Measurements from ENCODE around the gene SERPINA9.

The SERPINA9 gene, protein sequence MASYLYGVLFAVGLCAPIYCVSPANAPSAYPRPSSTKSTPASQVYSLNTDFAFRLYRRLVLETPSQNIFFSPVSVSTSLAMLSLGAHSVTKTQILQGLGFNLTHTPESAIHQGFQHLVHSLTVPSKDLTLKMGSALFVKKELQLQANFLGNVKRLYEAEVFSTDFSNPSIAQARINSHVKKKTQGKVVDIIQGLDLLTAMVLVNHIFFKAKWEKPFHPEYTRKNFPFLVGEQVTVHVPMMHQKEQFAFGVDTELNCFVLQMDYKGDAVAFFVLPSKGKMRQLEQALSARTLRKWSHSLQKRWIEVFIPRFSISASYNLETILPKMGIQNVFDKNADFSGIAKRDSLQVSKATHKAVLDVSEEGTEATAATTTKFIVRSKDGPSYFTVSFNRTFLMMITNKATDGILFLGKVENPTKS

DNA sequence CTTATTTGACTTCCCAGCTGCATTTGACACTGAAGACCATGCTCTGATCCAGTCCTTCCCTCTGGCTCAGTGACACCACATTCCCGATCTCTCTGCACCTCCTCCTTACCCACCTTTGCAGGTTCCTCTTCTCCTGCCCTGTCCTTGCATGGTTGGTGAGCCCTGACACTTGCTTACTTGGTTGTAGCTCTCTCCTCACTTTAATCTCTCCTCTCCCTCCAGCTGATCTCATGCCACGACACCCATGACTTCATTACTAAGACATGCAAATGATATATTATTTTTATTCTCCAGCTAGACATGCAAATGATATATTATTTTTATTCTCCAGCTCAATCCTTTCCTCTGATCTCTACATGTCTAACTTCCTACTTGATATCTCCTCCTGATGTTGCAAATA is at the start of gene SERPINA9:
TSS of gene SERPINA9 (minus strand) at position 175 of the 400 bp plus-strand sequence. CDS start 6,357 bp downstream, outside the sequence.
- TF ChIP-seq GATA3 (IDR thresholded peaks at IDR 0.05; ENCODE audit: low read depth, low read length) (no peak), GATA2 (IDR thresholded peaks at IDR 0.05; ENCODE audit: low read depth, low read length) (no peak)

DNA sequence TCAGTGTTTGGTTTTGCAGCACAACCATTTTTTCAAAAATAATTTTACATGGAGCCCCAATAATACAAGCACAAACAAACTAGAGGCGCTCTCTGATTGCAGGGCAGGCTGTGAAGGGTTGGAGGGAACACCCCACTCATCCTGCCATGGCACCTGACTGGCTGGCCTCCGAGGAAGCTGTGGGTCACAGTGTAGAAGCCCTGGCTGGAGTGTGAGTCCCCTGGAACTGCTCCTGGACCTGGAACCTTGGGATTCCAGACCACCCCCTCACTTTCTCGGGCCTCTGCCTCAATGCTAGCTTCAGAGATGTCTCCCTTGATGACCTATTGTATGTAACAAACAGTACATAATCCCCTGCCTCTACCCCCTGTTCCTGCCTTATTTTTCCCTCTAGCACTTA is 48.1 kb upstream of the SERPINA9 start:
- no peak for TF ChIP-seq GATA2 (IDR thresholded peaks at IDR 0.05; ENCODE audit: low read depth, low read length)
- no peak for TF ChIP-seq GATA3 (IDR thresholded peaks at IDR 0.05; ENCODE audit: low read depth, low read length)

DNA sequence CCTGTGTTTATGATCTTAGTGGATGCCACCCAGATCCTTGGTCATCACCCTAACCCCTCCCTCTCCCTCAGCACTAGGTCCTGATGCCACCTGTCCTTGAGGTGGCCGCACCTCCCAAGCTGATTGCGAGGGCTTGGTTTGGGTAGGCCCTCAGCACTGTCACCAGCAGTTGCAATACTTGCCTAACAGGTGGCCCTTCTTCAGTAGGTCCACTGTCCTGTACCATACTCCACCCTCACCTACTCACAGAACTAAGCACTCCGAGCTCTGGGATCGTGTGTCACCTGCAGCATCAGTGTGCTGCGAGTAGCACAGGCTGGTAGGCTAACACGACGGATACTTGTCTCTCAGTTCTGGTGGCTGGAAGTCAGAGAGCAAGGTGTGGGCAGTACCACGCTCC is 47.3 kb upstream of the SERPINA9 start:
- TF ChIP-seq GATA2 (IDR thresholded peaks at IDR 0.05; ENCODE audit: low read depth, low read length), result no peak

DNA sequence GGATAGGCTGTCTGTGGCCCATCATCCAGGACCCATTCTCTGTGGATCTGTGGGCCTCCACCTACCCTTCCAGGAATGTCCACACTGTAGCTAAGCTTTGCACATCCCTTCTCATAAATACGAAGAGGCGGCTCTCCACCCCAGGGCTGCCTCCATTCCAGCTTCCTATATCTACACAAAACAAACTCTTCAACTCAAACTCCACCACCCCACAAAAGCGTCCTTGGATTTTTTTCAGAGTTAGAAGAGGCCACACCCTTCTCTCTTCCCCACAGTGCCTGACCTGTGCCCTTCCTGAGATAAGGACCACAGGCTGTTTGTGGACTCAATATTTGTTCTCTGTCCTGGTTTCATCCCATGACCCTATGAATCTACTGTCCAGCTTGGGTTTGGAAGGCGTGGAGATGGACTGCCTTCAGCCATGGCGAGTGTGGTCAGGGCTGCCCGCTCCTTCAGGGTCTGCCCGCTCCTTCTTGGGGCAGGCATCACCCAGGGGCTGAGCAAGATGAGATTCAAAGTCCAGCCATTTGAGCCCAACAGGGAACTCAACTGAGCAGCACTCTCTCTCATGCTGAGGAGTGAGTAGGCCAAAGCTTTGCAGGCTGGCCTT is 46.2 kb upstream of the SERPINA9 start:
- no peak for TF ChIP-seq GATA2 (IDR thresholded peaks at IDR 0.05; ENCODE audit: low read depth, low read length)
- no peak for TF ChIP-seq GATA3 (IDR thresholded peaks at IDR 0.05; ENCODE audit: low read depth, low read length)

DNA sequence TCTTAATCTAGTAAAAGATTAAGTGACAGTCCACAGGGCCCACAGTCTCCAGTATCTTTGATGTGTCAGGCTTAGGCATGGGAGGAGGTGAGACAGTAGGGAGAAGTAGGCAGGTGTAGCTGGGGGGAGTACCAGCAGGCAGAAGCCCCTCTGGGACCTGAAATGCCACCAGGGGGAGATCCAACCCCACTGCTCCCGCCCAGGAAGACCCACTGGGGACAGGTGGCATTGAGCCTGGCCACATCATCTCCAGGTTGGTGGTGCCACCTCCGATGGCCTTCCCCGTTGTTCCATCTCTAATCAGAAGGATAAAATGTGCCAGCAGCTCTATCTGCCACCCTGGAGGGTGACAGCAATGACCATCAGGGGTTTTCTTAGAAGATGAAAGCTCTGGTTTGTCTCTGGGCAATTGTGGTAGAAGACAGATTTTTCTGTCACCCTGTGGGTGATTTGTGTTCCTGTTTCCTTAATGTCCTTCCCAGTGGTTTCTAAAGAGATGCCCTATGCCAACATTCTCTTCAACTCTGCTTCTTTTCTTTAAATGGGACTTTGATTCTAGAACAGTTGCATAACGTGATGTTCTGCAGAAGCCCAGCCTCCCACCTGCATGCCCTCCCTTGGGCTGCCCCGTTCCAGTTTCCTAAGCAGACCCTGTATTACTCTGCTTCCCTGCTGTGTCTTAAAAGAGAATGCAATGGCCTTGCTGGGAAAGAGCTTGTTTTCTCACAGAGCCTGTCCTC is 45.5 kb upstream of the SERPINA9 start:
- TF ChIP-seq GATA2 (IDR thresholded peaks at IDR 0.05; ENCODE audit: low read depth, low read length) (no peak), GATA3 (IDR thresholded peaks at IDR 0.05; ENCODE audit: low read depth, low read length) (no peak)

DNA sequence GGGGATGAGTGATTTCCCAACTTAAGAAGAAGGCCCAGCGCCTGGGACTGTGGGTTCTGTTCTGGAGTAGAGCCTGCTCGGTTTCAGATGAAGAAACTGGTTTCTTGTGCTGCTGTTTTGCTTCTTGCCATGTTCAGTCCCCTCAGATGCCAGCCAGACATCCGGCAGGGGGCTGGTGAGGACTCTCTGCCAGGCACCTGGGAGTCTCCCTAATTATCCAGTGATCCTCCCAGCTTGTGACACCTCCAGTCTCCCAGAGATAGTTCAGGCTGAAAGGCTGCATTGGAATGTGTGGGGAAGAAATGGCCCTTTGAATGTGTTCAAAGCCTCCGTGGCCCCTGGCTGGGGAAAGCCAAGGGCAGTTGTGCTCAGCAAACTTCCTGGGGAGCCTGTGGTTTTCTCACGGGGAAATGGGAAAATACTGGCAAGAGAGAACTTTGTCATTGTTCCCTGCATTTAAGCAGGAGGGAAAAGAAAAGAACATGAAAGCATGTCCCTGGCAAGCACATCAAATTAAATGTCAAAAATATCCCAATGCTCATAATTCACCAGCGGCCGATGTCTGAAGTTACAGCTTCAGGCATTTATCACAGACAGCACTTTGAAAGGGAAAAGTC is 41.8 kb upstream of the SERPINA9 start:
- TF ChIP-seq GATA3 (IDR thresholded peaks at IDR 0.05; ENCODE audit: low read depth, low read length) (no peak), GATA2 (IDR thresholded peaks at IDR 0.05; ENCODE audit: low read depth, low read length) (no peak)

DNA sequence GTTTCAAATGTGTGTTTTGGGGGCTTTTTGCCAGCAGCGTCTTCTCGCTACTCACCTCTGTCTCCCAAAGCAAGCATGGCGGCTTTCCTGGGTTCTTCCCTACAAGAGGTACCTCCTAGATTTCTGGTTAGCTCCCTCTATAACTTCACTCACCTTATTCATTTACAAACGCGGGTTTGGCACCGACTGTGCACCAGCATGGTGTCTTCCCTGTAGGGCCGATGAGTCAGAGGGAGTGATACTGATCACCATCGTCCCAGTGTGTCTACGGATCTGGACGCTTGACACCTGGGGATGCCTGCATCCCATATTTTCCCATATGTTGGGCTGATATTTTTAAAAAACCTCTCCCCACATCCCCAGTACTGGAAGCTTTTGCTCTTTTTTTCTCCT is 41.2 kb upstream of the SERPINA9 start:
- TF ChIP-seq GATA2 (IDR thresholded peaks at IDR 0.05; ENCODE audit: low read depth, low read length) (no peak), GATA3 (IDR thresholded peaks at IDR 0.05; ENCODE audit: low read depth, low read length) (no peak)

DNA sequence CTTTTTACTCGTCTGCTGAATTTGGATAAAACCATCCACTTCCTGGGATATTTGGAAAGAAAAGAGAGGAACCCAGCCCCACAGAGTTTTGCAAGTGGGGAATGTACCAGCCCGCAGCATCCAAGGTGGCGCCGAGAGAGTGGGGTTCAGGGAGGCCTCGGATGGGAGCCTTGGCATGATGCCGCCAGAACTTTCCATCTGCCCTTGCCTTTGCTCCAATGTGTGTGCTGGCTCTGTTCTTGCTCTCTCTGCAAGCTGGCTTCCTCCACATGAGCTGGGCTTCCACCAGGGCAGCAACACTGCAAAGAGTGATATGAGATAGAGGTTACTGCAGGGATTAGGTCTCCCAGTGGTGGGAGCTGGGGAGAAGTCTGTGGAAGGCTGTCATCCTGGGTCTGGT is 39.9 kb upstream of the SERPINA9 start:
- no peak for TF ChIP-seq GATA3 (IDR thresholded peaks at IDR 0.05; ENCODE audit: low read depth, low read length)
- no peak for TF ChIP-seq GATA2 (IDR thresholded peaks at IDR 0.05; ENCODE audit: low read depth, low read length)

DNA sequence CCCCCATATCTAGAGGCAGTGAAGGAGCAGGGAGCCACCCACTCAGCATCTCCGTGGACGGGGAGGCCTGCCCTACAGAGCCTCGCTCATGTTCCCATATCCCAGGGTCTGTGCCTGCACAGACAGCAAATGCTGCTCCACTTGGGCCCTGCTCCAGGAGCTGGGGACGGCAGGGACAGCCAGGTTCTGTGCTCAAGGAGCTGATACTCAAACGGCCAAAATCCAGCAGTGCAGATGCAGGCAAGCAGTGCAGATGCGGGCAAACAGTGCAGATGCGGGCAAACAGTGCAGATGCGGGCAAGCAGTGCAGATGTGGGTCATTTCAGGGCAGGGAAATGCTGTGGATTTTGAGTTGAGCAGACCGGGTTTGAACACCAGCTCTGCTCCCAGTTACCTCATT is 39.4 kb upstream of the SERPINA9 start:
- TF ChIP-seq GATA2 (IDR thresholded peaks at IDR 0.05; ENCODE audit: low read depth, low read length) (no peak), GATA3 (IDR thresholded peaks at IDR 0.05; ENCODE audit: low read depth, low read length) (no peak)

DNA sequence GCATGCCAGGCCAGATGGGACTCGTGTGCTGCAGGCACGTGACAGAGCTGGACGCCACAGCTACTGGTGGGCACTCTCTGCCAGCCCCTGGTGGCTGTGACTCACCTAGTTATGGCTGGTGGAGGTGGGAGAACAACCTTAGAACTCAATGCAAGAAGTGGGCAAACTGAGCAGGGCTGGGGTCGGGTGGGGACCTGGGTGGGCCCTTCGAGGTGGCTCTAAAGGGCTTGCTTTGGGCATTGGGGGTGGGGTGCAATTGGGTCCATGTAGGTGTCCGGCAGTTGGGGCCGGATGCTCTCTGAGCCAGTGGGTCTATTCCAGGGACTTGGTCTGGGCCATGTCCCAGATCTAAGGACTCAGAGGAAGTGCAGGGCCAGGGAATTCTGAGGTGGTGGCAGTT is 38.4 kb upstream of the SERPINA9 start:
- no peak for TF ChIP-seq GATA2 (IDR thresholded peaks at IDR 0.05; ENCODE audit: low read depth, low read length)
- no peak for TF ChIP-seq GATA3 (IDR thresholded peaks at IDR 0.05; ENCODE audit: low read depth, low read length)

DNA sequence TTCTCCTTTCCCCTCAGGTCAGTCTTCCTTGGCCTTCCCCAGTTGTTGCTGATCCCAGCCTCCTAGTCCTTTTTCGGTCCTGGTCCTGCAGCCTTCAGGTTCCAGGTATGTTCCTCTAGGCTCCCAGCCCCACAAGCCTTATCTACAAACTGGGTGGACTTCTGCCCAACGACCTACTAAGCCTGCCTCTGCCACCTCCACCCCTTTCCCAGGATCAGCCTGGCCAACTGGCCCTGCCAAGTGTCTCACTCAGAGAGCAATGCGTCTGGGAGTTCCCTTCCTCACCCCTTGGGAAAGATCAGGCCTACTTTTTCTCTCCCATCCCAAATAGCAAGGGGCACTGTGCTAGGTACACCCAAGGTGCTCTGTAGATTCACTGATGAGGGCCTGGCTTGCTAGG is 33.4 kb upstream of the SERPINA9 start, which contains the start of gene SERPINA12:
TSS of gene SERPINA12 (minus strand) at position 114 of the 400 bp plus-strand sequence. CDS start 11,072 bp downstream, outside the sequence.
- no peak for TF ChIP-seq GATA3 (IDR thresholded peaks at IDR 0.05; ENCODE audit: low read depth, low read length)
- no peak for TF ChIP-seq GATA2 (IDR thresholded peaks at IDR 0.05; ENCODE audit: low read depth, low read length)

DNA sequence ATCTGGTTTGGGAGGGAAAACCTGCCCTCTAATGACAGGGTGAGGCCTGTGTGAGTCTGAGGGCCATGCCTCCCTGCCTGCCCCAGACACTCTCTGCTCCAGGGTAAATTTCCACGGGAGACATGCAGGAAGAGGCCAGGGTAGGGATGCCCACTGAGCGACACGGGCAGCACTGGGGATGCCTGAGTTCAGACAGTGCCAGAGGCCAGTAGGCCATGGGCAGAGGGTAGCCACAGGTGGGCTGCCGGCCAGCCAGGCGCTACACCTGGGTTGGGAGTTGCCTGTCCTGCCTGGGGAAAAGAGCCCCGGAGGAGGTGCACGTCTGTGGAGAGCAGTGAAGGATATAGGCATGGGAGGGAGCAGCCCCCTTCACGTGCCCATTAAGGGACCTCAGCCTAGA is 29.6 kb upstream of the SERPINA9 start:
- TF ChIP-seq GATA2 (IDR thresholded peaks at IDR 0.05; ENCODE audit: low read depth, low read length) (no peak), GATA3 (IDR thresholded peaks at IDR 0.05; ENCODE audit: low read depth, low read length) (no peak)

DNA sequence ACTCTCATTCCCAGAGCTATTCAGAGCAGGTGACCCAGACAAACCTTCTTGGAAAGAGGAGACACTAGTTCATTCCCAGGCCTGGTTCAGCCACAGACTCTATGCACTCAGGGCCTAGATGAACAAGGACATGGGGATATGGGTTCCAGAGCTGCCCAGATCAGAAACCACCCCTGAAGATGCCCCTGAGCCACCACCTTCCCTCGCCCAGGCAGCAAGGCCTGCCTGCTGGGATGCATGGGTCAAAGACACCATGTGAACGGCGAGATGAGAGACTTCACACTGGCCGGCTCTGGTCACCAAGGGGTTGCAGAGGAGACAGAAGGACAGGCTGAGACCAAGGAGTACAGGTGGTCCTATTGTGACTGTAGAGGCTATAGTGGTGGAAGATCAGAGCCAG is 29.2 kb upstream of the SERPINA9 start:
- TF ChIP-seq GATA2 (IDR thresholded peaks at IDR 0.05; ENCODE audit: low read depth, low read length) (no peak), GATA3 (IDR thresholded peaks at IDR 0.05; ENCODE audit: low read depth, low read length) (no peak)

Measured in SH-SY5Y (cell line).